ENCODE data around the gene AUTS2.
"Not testable (repeated sequence)": the region's sequence is repeated elsewhere in the genome, so short reads cannot be mapped to it uniquely, and the experiment has no call there.

AUTS2 gene

GRCh38 chr7:70241536-70242175 is 643.4 kb downstream of the AUTS2 start:
- Mint-ChIP-seq H3K9me3 (no peaks in the 10 kb centered on the region), H3K4me3 (no peak overlapping the region), H3K36me3 (ENCODE audit: low read depth) (no peaks in the 10 kb centered on the region), H3K27me3 (no peaks in the 10 kb centered on the region), H3K4me1 (ENCODE audit: low read depth) (no peaks in the 10 kb centered on the region), H3K27ac (no peak overlapping the region)
- no peak for DNase-seq

GRCh38 chr7:70242826-70243225 is 644.6 kb downstream of the AUTS2 start:
- no peak overlapping the region for H3K4me3 Mint-ChIP-seq
- no peaks in the 10 kb centered on the region for H3K9me3 Mint-ChIP-seq
- no peak for DNase-seq
- no peak overlapping the region for H3K27ac Mint-ChIP-seq
- H3K36me3 Mint-ChIP-seq (ENCODE audit: low read depth), result no peaks in the 10 kb centered on the region
- H3K4me1 Mint-ChIP-seq (ENCODE audit: low read depth), result no peaks in the 10 kb centered on the region
- H3K27me3 Mint-ChIP-seq, result no peaks in the 10 kb centered on the region

DNA sequence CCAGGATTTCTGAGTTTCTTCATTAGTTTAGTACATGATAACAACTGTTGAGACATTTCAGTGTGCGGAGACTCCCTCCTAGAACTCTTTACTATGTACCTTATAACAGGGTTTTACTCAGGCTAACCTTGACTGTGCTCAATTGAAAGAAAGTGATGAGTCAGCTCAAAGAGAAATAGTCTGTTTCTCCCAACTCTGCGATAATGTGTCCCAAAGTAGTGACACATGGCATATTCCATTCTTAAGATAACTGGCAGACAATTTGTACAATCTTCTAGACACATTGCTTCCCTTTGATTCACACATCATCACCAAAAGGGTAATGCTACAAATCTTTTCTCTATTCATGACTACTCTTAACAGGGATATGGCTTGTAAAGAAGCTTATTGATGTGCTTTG is 645.2 kb downstream of the AUTS2 start:
- Mint-ChIP-seq H3K36me3 (ENCODE audit: low read depth) (no peaks in the 10 kb centered on the region), H3K27me3 (no peaks in the 10 kb centered on the region), H3K4me1 (ENCODE audit: low read depth) (no peaks in the 10 kb centered on the region), H3K27ac (no peak overlapping the region), H3K9me3 (no peaks in the 10 kb centered on the region), H3K4me3 (no peak overlapping the region)
- no peak for DNase-seq

GRCh38 chr7:70257921-70258320 is 659.6 kb downstream of the AUTS2 start:
- Mint-ChIP-seq H3K27me3 (no peaks in the 10 kb centered on the region), H3K36me3 (ENCODE audit: low read depth) (no peaks in the 10 kb centered on the region), H3K27ac (no peak overlapping the region), H3K4me3 (no peak overlapping the region), H3K9me3 (peaks cover 4% of the 10 kb centered on the region), H3K4me1 (ENCODE audit: low read depth) (no peaks in the 10 kb centered on the region)
- DNase-seq, result no peak

GRCh38 chr7:70259502-70259901 is 661.2 kb downstream of the AUTS2 start:
- Mint-ChIP-seq H3K4me3 (no peak overlapping the region), H3K9me3 (peaks cover 4% of the 10 kb centered on the region), H3K27ac (no peak overlapping the region), H3K4me1 (ENCODE audit: low read depth) (no peaks in the 10 kb centered on the region), H3K27me3 (no peaks in the 10 kb centered on the region), H3K36me3 (ENCODE audit: low read depth) (no peaks in the 10 kb centered on the region)
- no peak for DNase-seq

- DNase-seq, result no peak
- Mint-ChIP-seq H3K27ac (no peak overlapping the region), H3K4me1 (ENCODE audit: low read depth) (no peaks in the 10 kb centered on the region), H3K27me3 (no peaks in the 10 kb centered on the region), H3K36me3 (ENCODE audit: low read depth) (no peaks in the 10 kb centered on the region), H3K9me3 (no peaks in the 10 kb centered on the region), H3K4me3 (no peak overlapping the region)
Observed at GRCh38 chr7:70263471-70264255, 665.4 kb downstream of the AUTS2 start.

DNA sequence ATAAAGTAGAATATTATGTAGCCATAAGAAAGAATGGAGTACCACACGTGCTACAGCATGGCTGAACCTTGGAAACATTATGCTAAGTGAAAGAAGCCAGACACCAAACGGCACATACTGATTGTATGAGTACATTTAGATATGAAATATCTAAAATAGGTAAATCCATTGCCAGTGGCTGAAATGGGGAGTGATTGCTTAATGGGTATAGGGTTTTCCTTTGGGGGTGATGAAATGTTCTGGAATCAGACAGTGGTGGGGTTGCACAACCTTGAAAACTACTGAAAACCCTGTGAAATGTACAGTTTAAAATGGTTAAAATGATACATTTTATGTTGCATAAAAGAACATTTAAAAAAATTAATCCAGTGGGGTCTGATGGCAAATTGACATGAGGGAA is 667.9 kb downstream of the AUTS2 start:
- Mint-ChIP-seq H3K4me1 (ENCODE audit: low read depth) (no peaks in the 10 kb centered on the region), H3K27ac (no peak overlapping the region), H3K36me3 (ENCODE audit: low read depth) (no peaks in the 10 kb centered on the region), H3K9me3 (no peaks in the 10 kb centered on the region), H3K27me3 (no peaks in the 10 kb centered on the region), H3K4me3 (no peak overlapping the region)
- DNase-seq, result no peak

GRCh38 chr7:70267381-70268120 is 669.3 kb downstream of the AUTS2 start:
- Mint-ChIP-seq H3K4me3 (no peak overlapping the region), H3K4me1 (ENCODE audit: low read depth) (no peaks in the 10 kb centered on the region), H3K27ac (no peak overlapping the region), H3K36me3 (ENCODE audit: low read depth) (no peaks in the 10 kb centered on the region), H3K27me3 (no peaks in the 10 kb centered on the region), H3K9me3 (no peaks in the 10 kb centered on the region)
- no peak for DNase-seq

DNA sequence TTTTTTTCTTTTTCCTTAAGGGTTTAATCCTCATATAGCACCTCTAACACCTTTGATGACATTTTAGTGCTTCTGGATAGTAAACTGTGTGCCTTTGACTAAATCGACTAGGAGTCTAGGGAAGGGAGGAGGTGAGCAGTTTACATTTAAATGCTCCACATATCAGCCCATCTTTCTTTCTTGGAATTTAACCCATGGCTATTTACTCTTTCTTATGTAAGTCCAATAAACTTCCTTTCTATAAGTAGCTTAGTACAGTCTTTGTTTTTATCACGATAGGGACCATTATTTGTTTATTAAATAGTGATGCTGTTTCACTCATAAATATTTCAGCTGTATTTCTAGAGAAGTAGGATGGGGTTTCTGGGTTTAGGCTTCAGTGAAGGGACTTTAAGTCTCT is 669.9 kb downstream of the AUTS2 start:
- H3K4me1 Mint-ChIP-seq (ENCODE audit: low read depth), result no peaks in the 10 kb centered on the region
- DNase-seq, result no peak
- no peaks in the 10 kb centered on the region for H3K27me3 Mint-ChIP-seq
- no peaks in the 10 kb centered on the region for H3K36me3 Mint-ChIP-seq (ENCODE audit: low read depth)
- no peaks in the 10 kb centered on the region for H3K9me3 Mint-ChIP-seq
- H3K4me3 Mint-ChIP-seq, result no peak overlapping the region
- no peak overlapping the region for H3K27ac Mint-ChIP-seq

GRCh38 chr7:70270149-70270548 is 671.9 kb downstream of the AUTS2 start:
- Mint-ChIP-seq H3K9me3 (no peaks in the 10 kb centered on the region), H3K27me3 (no peaks in the 10 kb centered on the region), H3K36me3 (ENCODE audit: low read depth) (no peaks in the 10 kb centered on the region), H3K27ac (no peak overlapping the region), H3K4me3 (no peak overlapping the region), H3K4me1 (ENCODE audit: low read depth) (no peaks in the 10 kb centered on the region)
- DNase-seq, result no peak

GRCh38 chr7:70271617-70272081 is 673.4 kb downstream of the AUTS2 start:
- no peaks in the 10 kb centered on the region for H3K36me3 Mint-ChIP-seq (ENCODE audit: low read depth)
- no peaks in the 10 kb centered on the region for H3K4me1 Mint-ChIP-seq (ENCODE audit: low read depth)
- no peaks in the 10 kb centered on the region for H3K27me3 Mint-ChIP-seq
- no peak overlapping the region for H3K27ac Mint-ChIP-seq
- DNase-seq, result no peak
- no peaks in the 10 kb centered on the region for H3K9me3 Mint-ChIP-seq
- H3K4me3 Mint-ChIP-seq, result no peak overlapping the region

DNA sequence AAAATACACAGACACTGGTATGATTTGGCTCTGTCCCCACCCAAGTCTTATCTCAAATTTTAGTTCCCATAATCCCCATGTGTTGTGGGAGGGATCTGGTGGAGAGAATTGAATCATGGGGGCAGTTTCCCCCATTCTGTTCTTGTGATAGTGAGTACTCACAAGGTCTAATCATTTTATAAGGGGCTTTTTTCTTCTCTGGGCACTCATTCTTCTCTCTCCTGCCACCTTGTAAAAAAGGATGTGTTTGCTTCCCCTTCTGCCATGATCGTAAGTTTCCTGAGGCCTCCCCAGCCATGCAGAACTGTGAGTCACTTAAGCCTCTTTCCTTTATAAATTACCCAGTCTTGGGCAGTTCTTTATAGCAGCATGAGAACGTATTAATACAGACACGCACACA is 677.3 kb downstream of the AUTS2 start:
- H3K27ac Mint-ChIP-seq; H3K27me3 Mint-ChIP-seq; H3K4me3 Mint-ChIP-seq; H3K9me3 Mint-ChIP-seq; DNase-seq; H3K36me3 Mint-ChIP-seq (ENCODE audit: low read depth); H3K4me1 Mint-ChIP-seq (ENCODE audit: low read depth): not testable (repeated sequence)

DNA sequence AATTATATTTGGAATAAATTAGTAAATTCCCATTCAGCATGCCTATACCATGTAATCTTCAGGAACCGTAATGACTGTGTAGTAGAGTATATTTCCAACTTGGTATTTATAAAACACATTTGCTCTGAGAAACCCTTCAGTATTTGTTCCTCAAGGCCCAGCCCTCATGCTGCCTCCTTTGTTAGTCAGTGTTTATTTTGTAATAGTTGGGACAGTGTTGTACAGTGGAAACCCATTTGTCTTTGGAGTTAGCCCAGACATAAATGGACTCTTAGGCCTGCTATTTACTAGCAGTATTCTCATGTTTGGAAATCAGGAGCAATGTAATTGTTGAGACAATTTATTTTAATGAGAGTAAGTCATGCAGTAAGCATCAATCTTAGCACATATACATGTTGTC is 686.9 kb downstream of the AUTS2 start:
- Mint-ChIP-seq H3K4me1 (ENCODE audit: low read depth) (no peaks in the 10 kb centered on the region), H3K27me3 (no peaks in the 10 kb centered on the region), H3K4me3 (no peak overlapping the region), H3K9me3 (no peaks in the 10 kb centered on the region), H3K36me3 (ENCODE audit: low read depth) (no peaks in the 10 kb centered on the region), H3K27ac (no peak overlapping the region)
- no peak for DNase-seq

DNA sequence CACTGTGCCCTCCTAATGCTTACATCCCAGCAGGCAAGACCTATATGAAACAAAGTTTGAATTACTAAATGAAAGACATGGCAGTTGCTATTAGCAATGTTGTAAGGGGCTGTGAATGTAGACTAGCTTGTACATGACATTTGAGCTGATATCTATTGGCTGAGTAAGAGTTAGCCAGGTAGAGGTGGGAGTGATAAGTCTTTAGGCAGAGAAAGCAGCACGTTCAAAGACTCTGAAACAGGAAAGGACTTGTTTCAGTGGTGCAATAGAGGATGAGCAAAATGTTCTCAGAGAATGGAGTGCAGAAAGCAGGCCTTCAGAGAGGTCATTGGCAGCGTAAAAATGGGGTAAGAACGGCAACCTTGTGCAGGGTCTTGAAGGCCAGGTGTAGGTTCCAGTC is 687.6 kb downstream of the AUTS2 start:
- no peaks in the 10 kb centered on the region for H3K4me1 Mint-ChIP-seq (ENCODE audit: low read depth)
- no peak overlapping the region for H3K4me3 Mint-ChIP-seq
- H3K27ac Mint-ChIP-seq, result no peak overlapping the region
- no peaks in the 10 kb centered on the region for H3K36me3 Mint-ChIP-seq (ENCODE audit: low read depth)
- H3K27me3 Mint-ChIP-seq, result no peaks in the 10 kb centered on the region
- H3K9me3 Mint-ChIP-seq, result no peaks in the 10 kb centered on the region
- DNase-seq, result no peak

Measured in activated T-cell treated with anti-CD3 and anti-CD28 coated beads, Interleukin-2, amount 50 U/mL, for 24 hours (primary cell).